NCI-H2081 (cell line): ENCODE measurements around the gene PLEKHM2.

ENCODE experiments used
- DNase-seq, 2 experiments: peaks; one replicate each; lab custom pipeline; 2025; lab: John Stamatoyannopoulos, UW

The PLEKHM2 gene

DNA sequence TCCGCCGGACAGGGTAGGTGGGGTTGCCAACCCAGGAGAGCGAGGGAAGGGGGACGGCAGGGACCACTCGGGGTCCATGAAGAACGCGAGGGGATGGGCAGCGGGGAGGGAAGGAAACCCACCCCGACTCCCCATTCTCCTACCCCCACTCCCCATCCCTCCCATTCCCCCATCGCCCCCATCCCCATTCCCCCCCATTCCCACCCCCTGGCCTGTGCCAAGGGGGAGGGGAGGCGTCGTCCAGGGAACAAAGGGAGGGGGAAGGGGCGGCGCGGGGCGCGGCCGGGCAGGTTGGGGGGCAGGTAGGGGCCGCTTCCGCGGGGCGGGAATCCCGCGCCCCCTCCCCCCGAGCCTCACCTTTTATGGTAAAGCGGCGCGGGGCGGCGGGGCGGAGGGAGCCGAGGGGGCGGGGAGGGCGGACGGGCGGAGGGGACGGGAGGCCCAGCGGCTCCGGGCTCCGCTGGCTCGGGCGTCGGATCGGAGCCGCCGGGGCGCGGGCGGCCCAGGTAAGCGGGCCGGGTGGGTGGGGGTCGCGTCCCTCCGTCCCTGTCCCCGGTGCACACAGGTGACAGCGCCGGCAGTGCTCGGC, 74.3 kb downstream of the PLEKHM2 start, which contains the start of gene FBLIM1:
TSS of gene FBLIM1 (plus strand) at position 453 of the 589 bp plus-strand sequence. CDS start 6,189 bp downstream, outside the sequence.
- peak; percentile 66 to 74 for DNase-seq

DNA sequence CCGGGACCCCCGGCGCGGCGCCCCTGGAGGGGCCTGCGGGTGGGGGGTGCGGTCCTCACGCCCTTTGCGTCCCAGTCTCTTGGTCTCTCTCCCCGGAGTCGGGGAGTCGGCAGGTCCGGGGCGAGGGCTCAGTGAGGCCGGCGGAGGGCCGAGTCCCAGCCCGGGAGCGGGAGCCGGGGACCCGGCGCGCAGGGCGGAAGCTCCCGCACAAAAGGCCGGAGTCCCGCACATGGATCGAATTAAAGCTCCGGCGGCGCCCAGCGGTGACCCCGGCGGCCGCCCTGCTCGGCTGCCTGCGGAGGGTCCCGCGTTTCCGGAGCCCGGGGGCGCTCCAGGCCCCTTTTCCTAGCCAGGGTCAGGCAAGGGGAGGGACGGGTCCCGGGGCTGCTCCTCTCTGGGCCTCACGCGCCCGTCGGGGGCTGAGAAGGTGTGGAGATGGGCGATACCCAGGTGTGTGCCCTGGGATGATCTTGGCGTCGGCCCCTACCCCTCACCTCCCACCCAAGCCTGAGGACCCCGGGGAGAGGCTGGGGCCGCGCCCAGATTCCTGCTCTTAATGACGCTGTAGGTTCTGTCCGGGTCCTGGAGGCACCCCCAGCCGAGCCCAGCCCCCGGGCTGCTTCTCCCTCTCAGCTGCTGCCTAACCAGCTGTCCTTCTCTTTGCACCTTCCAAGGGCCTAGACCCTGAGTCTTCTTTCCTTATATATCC, 75.0 kb downstream of the PLEKHM2 start:
- peak in 1 of 2 experiments; percentile 49 for DNase-seq

DNA sequence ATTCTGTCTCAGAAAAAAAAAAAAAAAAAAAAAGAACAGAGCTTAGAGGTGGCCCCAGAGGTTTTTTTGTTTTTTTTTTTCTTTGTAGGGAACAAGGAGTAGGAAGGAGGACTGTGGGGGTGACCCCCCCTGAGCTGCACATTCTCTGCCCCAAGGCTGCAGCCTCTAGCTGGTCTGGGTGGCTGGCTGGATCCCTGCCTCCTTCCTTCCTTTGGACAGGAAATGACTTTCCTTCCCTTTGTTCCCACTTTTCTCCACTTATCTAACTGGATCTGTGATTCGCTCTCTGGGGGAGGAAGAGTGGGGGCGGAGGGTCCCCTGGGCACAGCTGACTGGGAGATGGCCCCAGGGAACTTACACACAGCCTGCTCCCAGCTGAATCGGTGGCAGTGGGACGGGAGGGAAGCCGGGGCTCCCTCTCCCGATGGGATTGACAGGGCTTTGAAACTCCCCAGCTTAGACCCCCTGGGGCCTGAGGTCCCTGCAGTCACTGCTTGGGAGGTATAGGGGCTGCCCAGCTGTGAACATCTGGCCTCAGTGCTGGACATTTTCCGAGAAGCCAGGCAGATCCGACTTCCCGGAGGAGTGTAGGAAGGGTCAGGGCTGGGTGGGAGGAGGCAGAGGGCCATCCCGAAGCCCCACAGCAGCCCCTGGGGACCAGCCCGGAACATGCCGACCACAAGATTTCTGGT, 76.5 kb downstream of the PLEKHM2 start:
- no peak for DNase-seq

GRCh38 chr1:15761366-15762128, 77.4 kb downstream of the PLEKHM2 start:
- DNase-seq = no peak

GRCh38 chr1:15762546-15762945, 78.4 kb downstream of the PLEKHM2 start:
- DNase-seq = no peak

GRCh38 chr1:15764269-15764764, 80.2 kb downstream of the PLEKHM2 start:
- no peak for DNase-seq

DNA sequence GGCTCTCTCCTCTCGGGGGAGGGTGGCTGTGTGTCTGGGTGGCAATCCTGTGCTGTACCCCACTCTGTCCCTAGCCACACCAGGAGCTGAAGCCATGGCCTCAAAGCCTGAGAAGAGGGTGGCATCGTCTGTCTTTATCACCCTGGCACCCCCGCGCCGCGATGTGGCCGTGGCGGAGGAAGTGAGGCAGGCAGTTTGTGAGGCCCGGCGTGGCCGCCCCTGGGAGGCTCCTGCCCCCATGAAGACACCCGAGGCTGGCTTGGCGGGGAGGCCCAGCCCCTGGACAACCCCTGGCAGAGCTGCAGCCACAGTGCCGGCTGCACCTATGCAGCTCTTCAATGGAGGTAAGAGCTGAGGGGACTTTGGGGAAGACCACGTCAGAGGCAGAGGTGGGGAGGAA, 80.8 kb downstream of the PLEKHM2 start:
- no peak for DNase-seq

DNA sequence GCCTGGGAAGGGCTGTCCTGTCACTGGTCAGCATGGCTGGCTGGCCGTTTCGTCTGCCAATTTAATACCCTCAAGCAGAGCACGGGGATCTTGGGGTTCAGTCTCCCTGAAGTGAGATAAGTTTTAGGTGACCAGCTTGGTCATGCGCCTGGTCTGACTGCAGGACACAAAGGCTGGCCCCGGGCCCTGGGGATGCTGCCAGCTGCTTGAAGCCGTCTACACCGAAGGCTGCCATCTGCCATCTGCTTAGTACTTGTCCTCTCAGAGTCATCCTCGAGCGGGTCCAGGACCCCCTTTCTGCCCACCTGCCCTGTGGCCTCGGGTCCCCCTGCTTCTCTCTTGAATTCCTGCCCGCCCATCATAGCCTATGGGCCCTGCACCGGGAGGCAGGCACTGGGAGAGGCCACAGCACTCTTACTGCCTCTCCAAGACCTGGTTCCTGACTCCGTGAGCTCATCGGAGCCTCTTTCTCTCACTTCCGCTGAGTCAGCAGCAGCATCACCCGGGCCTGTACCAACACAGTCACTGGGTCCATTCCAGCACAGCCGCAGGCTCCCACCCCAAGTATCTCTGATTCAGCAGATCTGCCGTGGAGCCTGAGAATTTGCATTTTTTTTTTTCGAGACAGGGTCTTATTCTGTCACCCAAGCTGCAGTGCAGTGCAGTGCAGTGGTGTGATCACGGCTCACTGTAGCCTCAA, 81.5 kb downstream of the PLEKHM2 start:
- no peak for DNase-seq

DNA sequence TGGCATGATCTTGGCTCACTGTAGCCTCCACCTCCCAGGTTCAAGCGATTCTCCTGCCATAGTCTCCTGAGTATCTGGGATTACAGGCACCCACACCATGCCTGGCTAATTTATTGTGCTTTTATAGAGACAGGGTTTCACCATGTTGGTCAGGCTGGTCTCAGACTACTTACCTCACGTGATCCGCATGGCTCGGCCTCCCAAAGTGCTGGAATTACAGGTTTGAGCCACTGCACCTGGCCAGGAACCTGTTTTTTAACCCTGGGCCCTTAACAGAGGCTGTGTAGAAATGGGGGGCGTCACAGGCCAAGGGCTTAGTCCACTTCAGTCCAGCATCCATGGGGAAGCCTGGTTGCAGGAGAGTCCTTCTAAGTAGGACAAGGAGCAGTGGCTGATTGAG, 83.8 kb downstream of the PLEKHM2 start:
- no peak for DNase-seq

DNA sequence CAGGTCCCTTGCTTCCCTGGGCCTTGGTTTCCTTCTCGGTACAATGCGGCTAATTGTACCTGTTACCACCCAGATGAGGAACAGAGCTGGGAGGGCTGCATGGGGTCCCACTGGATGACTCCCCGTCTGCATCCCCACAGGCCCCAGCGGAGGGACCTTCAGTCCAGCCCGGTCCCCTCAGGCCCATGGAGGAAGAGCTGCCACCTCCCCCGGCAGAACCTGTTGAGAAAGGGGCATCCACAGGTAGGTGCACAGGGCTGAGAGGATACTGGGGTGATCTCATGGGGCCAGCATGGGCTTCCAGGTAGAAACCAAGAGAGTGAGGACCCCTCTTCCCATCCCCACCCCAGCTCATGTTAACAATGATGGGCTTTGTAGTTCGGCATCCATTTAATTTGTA, 84.3 kb downstream of the PLEKHM2 start:
- DNase-seq = no peak

DNA sequence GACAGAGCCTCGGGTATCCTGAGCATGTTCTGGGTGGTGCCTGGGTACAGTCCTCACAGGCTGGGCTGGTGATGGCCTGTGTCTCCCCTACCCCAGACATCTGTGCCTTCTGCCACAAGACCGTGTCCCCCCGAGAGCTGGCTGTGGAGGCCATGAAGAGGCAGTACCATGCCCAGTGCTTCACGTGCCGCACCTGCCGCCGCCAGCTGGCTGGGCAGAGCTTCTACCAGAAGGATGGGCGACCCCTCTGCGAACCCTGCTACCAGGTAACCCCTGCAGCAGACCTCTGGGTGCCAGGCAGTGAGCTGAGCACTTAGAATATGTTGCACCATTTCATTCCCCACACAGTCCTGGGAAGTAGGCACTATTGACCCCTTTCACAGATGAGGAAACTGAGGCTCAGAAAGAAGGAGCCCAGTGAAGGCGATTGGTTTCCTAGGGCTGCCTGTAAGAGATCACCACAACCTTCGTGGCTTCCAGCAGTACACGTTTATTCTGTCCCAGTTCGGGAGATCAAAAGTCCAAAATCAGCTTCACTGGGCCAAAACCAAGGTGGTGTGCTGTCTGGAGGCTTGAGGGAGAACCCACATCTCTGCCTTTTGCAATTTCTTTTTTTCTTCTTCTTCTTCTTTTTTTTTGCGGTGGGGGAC, 86.3 kb downstream of the PLEKHM2 start:
- no peak for DNase-seq

DNA sequence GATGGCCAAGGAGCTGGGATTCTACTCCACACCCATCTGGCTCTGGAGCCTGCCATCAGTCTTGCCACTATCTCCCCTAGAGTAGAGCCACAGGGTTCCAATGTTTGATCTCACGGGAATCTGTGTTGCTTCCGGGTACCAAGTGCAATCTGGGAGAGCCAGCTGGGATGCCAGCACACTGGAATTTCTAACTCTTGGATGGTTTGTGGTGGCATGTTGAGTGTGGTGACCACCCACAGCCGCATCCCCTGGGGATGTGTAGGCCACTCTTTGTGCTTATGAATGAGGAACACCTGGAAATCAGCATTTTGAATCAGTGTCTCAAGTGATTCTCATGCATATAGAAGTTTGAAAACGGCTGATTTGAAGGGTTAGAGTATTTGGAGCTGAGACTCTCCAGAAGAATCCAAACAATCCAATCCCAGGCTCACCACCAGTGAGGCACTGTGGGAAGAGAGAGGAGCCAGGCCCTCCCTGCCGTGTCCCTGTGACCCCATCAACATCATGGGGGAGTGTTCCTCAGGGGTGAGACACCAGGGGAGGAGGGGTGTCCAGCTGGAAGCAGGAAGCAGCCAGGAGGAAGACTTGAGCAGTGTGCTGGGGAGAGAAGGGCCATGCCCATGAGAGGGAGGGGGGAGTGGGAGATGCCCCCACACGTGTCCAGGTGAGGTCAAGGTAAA, 87.9 kb downstream of the PLEKHM2 start:
- no peak for DNase-seq

- DNase-seq = no peak
Observed at GRCh38 chr1:15775706-15776105, 91.6 kb downstream of the PLEKHM2 start.

DNA sequence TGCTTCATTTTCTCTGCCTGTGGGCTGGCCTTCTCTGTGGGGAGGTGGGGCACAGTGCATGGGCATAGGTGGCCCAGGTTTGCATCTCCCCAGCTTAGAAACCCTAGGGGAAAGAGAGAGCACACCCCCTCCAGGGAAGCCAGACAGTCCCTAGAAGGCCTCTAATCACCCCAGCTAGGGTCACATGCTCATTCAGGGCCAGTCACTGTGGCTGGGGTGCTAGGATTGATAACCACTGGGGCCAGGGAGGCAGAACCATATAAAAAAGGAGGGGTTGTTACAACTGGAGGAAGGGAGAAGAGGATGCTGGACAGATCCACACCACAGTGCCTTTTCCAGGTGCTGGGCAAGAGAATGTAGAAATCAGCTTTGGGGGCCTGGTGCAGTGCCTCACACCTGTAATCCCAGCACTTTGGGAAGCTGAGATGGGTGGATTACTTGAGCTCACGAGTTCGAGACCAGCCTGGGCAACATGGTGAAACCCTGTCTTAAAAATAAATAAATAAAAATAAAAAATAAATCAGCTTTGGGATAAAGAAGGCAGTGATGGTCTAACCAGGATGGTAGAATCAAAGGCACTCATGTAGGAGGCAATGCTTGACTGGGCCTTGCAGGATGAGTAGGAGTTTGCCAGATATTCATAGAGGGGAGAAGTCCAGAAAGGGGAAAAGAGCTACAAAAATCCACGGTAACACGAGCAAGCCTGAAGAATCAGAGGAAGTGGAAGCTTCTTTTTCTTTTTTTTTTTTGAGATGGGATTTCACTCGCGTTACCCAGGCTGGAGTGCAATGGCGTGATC, 94.0 kb downstream of the PLEKHM2 start:
- DNase-seq = no peak
